Measurements from ENCODE around the gene RPGRIP1L. TPM values are rescaled to one million over a fixed set of nuclear protein-coding genes. Genes with fewer than 3 reads are reported as not detected.

Gene RPGRIP1L
- total and polyA plus RNA-seq, 2 of the 13 experiments (the other 11 are each of a cell fraction or from before 2014, with no cell fraction given), result 5.0 to 13.5 TPM

- TF ChIP-seq NFAT5 (CRISPR knock-in tag; IDR thresholded peaks at IDR 0.05) (no peak), BORCS8-MEF2B (CRISPR knock-in tag; IDR thresholded peaks at IDR 0.05) (peak; percentile 86), ZNF780A (CRISPR knock-in tag; IDR thresholded peaks at IDR 0.05) (no peak), GFI1 (CRISPR knock-in tag; IDR thresholded peaks at IDR 0.05; ENCODE audit: borderline replicate concordance) (0 out of 2 replicates have a peak, but pooled peaks have one; percentile 48), ZFP37 (CRISPR knock-in tag; IDR thresholded peaks at IDR 0.05; ENCODE audit: borderline replicate concordance) (no peak), BCL6 (CRISPR knock-in tag; IDR thresholded peaks at IDR 0.05) (peak; percentile 56; the same call in 1 of the 2 replicates), ZNF598 (CRISPR knock-in tag; IDR thresholded peaks at IDR 0.05; ENCODE audit: borderline replicate concordance) (no peak), ZBTB14 (CRISPR knock-in tag; IDR thresholded peaks at IDR 0.05) (no peak), NFYC (CRISPR knock-in tag; IDR thresholded peaks at IDR 0.05) (no peak; the same call in none of the 2 replicates), ZNF772 (CRISPR knock-in tag; IDR thresholded peaks at IDR 0.05) (peak; percentile 92; the same call in 1 of the 2 replicates), PRDM10 (CRISPR knock-in tag; IDR thresholded peaks at IDR 0.05; ENCODE audit: low read depth) (peak; percentile 85), ZNF136 (CRISPR knock-in tag; IDR thresholded peaks at IDR 0.05; ENCODE audit: low read depth) (no peak; the same call in 1 of the 2 replicates), ZNF30 (CRISPR knock-in tag; IDR thresholded peaks at IDR 0.05) (no peak), MATR3 (CRISPR knock-in tag; IDR thresholded peaks at IDR 0.05) (0 out of 2 replicates have a peak, but pooled peaks have one; percentile 23), ZNF576 (CRISPR knock-in tag; IDR thresholded peaks at IDR 0.05) (no peak), ZBTB1 (CRISPR knock-in tag; IDR thresholded peaks at IDR 0.05; ENCODE audit: borderline replicate concordance) (no peak), ZNF766 (CRISPR knock-in tag; IDR thresholded peaks at IDR 0.05; ENCODE audit: borderline replicate concordance) (no peak; the same call in 1 of the 2 replicates), ZNF225 (CRISPR knock-in tag; IDR thresholded peaks at IDR 0.05) (0 out of 2 replicates have a peak, but pooled peaks have one; percentile 59)
Observed at GRCh38 chr16:53703590-53704444, at the start of gene RPGRIP1L, which contains the start of gene FTO (continued).
